SK-N-MC (cell line): Measurements from ENCODE around the gene ZNF219.

Experiments used
- DNase-seq: peaks from one replicate; pipeline ENCODE4 v3.0.0-alpha.2; 2011; ENCODE audit warnings: low read depth, low spot score
- H3K27ac ChIP-seq: fragments of 200-600 bp; sonication (generic); 2 replicates; pipeline ENCODE4 v1.5.1; 2016; ENCODE audit warnings: mixed run types
- H3K36me3 ChIP-seq: fragments of 200-600 bp; sonication (generic); 2 replicates; pipeline ENCODE4 v1.6.1; 2017; ENCODE audit warnings: antibody characterized with exemption, low read length, mixed read lengths; ENCODE audit not compliant: insufficient read depth
- H3K4me3 ChIP-seq: fragments of 200-600 bp; sonication (generic); 2 replicates; pipeline ENCODE4 v1.5.1; 2016
- H3K9ac ChIP-seq: fragments of 200-600 bp; sonication (generic); 2 replicates; pipeline ENCODE4 v1.8.0; 2017; ENCODE audit warnings: mixed run types, mixed read lengths; ENCODE audit not compliant: insufficient read length
- H3K9me3 ChIP-seq: fragments of 200-600 bp; sonication (generic); 2 replicates; pipeline ENCODE4 v1.6.1; 2017; ENCODE audit warnings: low read depth, mild to moderate bottlenecking, antibody characterized with exemption, low read length, moderate library complexity, mixed read lengths
- EZH2 ChIP-seq: fragments of 200-600 bp; sonication (generic); IDR thresholded peaks from one replicate; pipeline ENCODE4 v1.6.1; 2017; ENCODE audit warnings: antibody characterized with exemption
- FOXP2 ChIP-seq: optimal IDR thresholded peaks from 2 replicates; pipeline ENCODE3; 2011; ENCODE audit warnings: mild to moderate bottlenecking, moderate library complexity; ENCODE audit not compliant: insufficient read depth; ENCODE audit errors: extremely low read length, control extremely low read depth
- POLR2AphosphoS5 ChIP-seq: IDR thresholded peaks from 2 replicates; pipeline ENCODE4 v1.6.1; 2012; ENCODE audit warnings: mild to moderate bottlenecking, low read depth, low read length, borderline replicate concordance

The ZNF219 gene

DNA sequence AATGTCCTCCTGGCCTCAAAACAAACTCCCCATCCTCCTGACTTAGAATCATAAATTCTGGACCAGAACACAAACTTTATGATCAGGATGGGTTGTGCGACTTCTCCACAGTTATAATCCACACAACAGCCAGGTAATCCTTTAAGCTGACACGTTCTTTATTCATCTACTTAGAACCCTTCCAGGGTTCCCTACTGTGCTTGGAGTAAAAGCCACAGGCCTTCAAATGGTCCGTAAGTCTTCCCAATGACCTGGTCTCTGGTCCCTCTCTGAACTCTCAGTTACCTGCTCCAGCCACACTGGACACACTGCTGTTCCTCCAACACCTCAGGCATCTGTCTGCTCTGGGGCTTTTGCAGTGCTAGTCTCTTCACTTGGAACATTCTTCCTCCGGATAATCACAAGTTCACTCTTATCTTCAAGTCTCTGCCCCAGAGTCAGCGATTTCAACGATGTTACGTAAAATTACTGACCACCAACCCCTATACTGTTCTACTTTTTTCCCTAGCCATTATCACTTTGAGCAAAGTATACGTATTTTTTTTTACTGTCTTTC lies 58.0 kb downstream of the ZNF219 start:
- no peak for TF ChIP-seq FOXP2
- TF ChIP-seq EZH2: no peak
- no peak for TF ChIP-seq POLR2AphosphoS5
- no peaks in the 10 kb centered on the region for H3K36me3 ChIP-seq
- H3K9me3 ChIP-seq: no peaks in the 10 kb centered on the region
- DNase-seq: no peak
- H3K4me3 ChIP-seq: no peak overlapping the region
- no peak overlapping the region for H3K27ac ChIP-seq
- no peak overlapping the region for H3K9ac ChIP-seq
